HepG2 (cell line): Measurements from ENCODE around the gene ATP1B2. TPM values are rescaled to one million over a fixed set of nuclear protein-coding genes. Genes with fewer than 3 reads are reported as not detected.

ENCODE experiments used
- ASH2L ChIP-seq: fragments of 300-600, 200-600 bp; sonication (generic); IDR thresholded peaks from 2 replicates; pipeline ENCODE4 v1.7.0; 2017; ENCODE audit warnings: low read depth, mild to moderate bottlenecking, moderate library complexity, mixed read lengths, low read length; ENCODE audit not compliant: insufficient read length
- CCAR2 ChIP-seq: fragments of 200-400 bp; formaldehyde crosslinking; optimal IDR thresholded peaks from 2 replicates; pipeline ENCODE3; 2018; ENCODE audit warnings: low read depth, mild to moderate bottlenecking, low read length, moderate library complexity
- CREB1 ChIP-seq, 2 experiments: fragments of 450-650 bp in 1 of 2; IDR thresholded peaks; 2 replicates each; pipeline ENCODE4 v1.6.1; 2016 to 2017; ENCODE audit warnings: control low read depth in 1 of 2, mild to moderate bottlenecking in 1 of 2, missing compliant biosample characterization in 1 of 2, missing genetic modification characterization in 1 of 2
- HNRNPUL1 ChIP-seq: fragments of 200-400 bp; formaldehyde crosslinking; IDR thresholded peaks from 2 replicates; pipeline ENCODE4 v1.6.1; 2017; ENCODE audit warnings: low read depth, mild to moderate bottlenecking, low read length, moderate library complexity
- HOXA7 ChIP-seq: sonication (generic); formaldehyde crosslinking; IDR thresholded peaks from 2 replicates; pipeline ENCODE4 v1.8.1; 2022; ENCODE audit warnings: mild to moderate bottlenecking, missing genetic modification reagents, moderate library complexity
- MLLT10 ChIP-seq: sonication (generic); formaldehyde crosslinking; IDR thresholded peaks from 2 replicates; pipeline ENCODE4 v1.4.0; 2020; ENCODE audit warnings: missing genetic modification reagents
- MXD4 ChIP-seq: IDR thresholded peaks from 2 replicates; pipeline ENCODE4 v1.6.1; 2016; ENCODE audit warnings: mild to moderate bottlenecking, missing biosample characterization, missing genetic modification reagents
- NFYC ChIP-seq: IDR thresholded peaks from 2 replicates; pipeline ENCODE4 v1.6.1; 2016; ENCODE audit warnings: missing genetic modification reagents, missing compliant biosample characterization
- PAWR ChIP-seq: sonication (generic); formaldehyde crosslinking; IDR thresholded peaks from 2 replicates; pipeline ENCODE4 v1.4.0; 2020; ENCODE audit warnings: missing genetic modification reagents, mild to moderate bottlenecking, borderline replicate concordance
- RFXANK ChIP-seq: IDR thresholded peaks from 2 replicates; pipeline ENCODE4 v1.6.1; 2016
- SIN3B ChIP-seq: fragments of 150-350 bp; IDR thresholded peaks from 2 replicates; pipeline ENCODE4 v1.6.1; 2014; ENCODE audit warnings: low read length
- SMARCE1 ChIP-seq: fragments of 450-650 bp; IDR thresholded peaks from 2 replicates; pipeline ENCODE4 v1.6.1; 2017; ENCODE audit warnings: borderline replicate concordance
- SRSF4 ChIP-seq: fragments of 200-400 bp; formaldehyde crosslinking; IDR thresholded peaks from one replicate; pipeline ENCODE4 v1.6.1; 2018; ENCODE audit warnings: mild to moderate bottlenecking, low read depth, low read length, moderate library complexity; ENCODE audit not compliant: poor library complexity, severe bottlenecking
- STAG1 ChIP-seq: sonication (generic); formaldehyde crosslinking; IDR thresholded peaks from 2 replicates; pipeline ENCODE4 v1.4.0; 2020; ENCODE audit warnings: missing genetic modification reagents
- TERF1 ChIP-seq: sonication (generic); formaldehyde crosslinking; IDR thresholded peaks from 2 replicates; pipeline ENCODE4 v1.8.0; 2022; ENCODE audit warnings: mild to moderate bottlenecking, missing genetic modification reagents, moderate library complexity
- U2AF2 ChIP-seq: fragments of 200-400 bp; formaldehyde crosslinking; IDR thresholded peaks from 2 replicates; pipeline ENCODE4 v1.6.1; 2017; ENCODE audit warnings: low read depth, mild to moderate bottlenecking, low read length
- YY1 ChIP-seq: IDR thresholded peaks from 2 replicates; pipeline ENCODE4 v1.6.1; 2011; ENCODE audit warnings: low read length, low read depth, moderate library complexity, mild to moderate bottlenecking; ENCODE audit not compliant: insufficient read depth, insufficient replicate concordance
- ZBTB21 ChIP-seq: sonication (generic); formaldehyde crosslinking; IDR thresholded peaks from 2 replicates; pipeline ENCODE4 v1.4.0; 2020; ENCODE audit warnings: missing genetic modification reagents
- ZNF160 ChIP-seq: sonication (generic); formaldehyde crosslinking; IDR thresholded peaks from 2 replicates; pipeline ENCODE4 v1.8.0; 2022; ENCODE audit warnings: mild to moderate bottlenecking, inconsistent platforms, missing genetic modification reagents
- ZNF280D ChIP-seq: sonication (generic); formaldehyde crosslinking; IDR thresholded peaks from 2 replicates; pipeline ENCODE4 v1.5.1; 2020; ENCODE audit warnings: mild to moderate bottlenecking, missing genetic modification reagents
- ZNF282 ChIP-seq: fragments of 450-650 bp; IDR thresholded peaks from 2 replicates; pipeline ENCODE4 v1.6.1; 2018; ENCODE audit not compliant: partially characterized antibody
- ZNF549 ChIP-seq: sonication (generic); formaldehyde crosslinking; IDR thresholded peaks from 2 replicates; pipeline ENCODE4 v1.5.0; 2020; ENCODE audit warnings: missing genetic modification reagents
- ZNF674 ChIP-seq: sonication (generic); formaldehyde crosslinking; IDR thresholded peaks from 2 replicates; pipeline ENCODE4 v1.5.0; 2020; ENCODE audit warnings: low read depth, mild to moderate bottlenecking, missing genetic modification reagents
- ZNF772 ChIP-seq: sonication (generic); formaldehyde crosslinking; IDR thresholded peaks from 2 replicates; pipeline ENCODE4 v1.5.0; 2020; ENCODE audit warnings: mild to moderate bottlenecking, missing genetic modification reagents
- polyA plus RNA-seq, 8 experiments: library from polyadenylated mRNA; depleted of rRNA in 3 of 8; stranded (reverse) in 7 of 8; unstranded in 1 of 8; fragments of >200 nt; fragmentation: Illumina TruSeq in 4 of 8; extraction: Trizol in 4 of 8; gene quantifications; 2 replicates each; pipeline versions ENCODE4 v1.2.1 to v1.2.3, GENCODE V29; 2011 to 2016; ENCODE audit warnings: low read depth in 4 of 8, missing spikeins in 1 of 8, mixed read lengths in 1 of 8; ENCODE audit not compliant: insufficient read depth in 1 of 8
- total RNA-seq, 5 experiments: library from RNA; depleted of rRNA; stranded (reverse); fragments of >200 nt; fragmentation: Illumina TruSeq; extraction: Trizol; gene quantifications; 2 replicates each; pipeline ENCODE4 v1.2.3, GENCODE V29; 2016; ENCODE audit warnings: low read depth in 1 of 5
- TF ChIP-seq, protein P1 (sequence below): sonication (generic); formaldehyde crosslinking; IDR thresholded peaks from 2 replicates; pipeline ENCODE4 v1.8.1; 2023; ENCODE audit warnings: mild to moderate bottlenecking, missing genetic modification reagents, borderline replicate concordance
- TF ChIP-seq, protein P2 (sequence below): sonication (generic); formaldehyde crosslinking; IDR thresholded peaks from 2 replicates; pipeline ENCODE4 v1.4.0; 2020; ENCODE audit warnings: missing genetic modification reagents

Gene ATP1B2
- total and polyA plus RNA-seq, 2 of the 13 experiments (the other 11 are each of a cell fraction or from before 2014, with no cell fraction given) = not detected

GRCh38 chr17:7687072-7687907 is 36.6 kb downstream of the ATP1B2 start, which contains the start of gene TP53 (continued):
- TF ChIP-seq ZNF674 = no peak
- TF ChIP-seq, protein P1, sequence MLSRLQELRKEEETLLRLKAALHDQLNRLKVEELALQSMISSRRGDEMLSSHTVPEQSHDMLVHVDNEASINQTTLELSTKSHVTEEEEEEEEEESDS = no peak
- TF ChIP-seq, protein P2, sequence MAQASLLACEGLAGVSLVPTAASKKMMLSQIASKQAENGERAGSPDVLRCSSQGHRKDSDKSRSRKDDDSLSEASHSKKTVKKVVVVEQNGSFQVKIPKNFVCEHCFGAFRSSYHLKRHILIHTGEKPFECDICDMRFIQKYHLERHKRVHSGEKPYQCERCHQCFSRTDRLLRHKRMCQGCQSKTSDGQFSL = no peak
- TF ChIP-seq MXD4 (CRISPR knock-in tag) = no peak
- TF ChIP-seq SIN3B = no peak
- TF ChIP-seq RFXANK (CRISPR knock-in tag) = no peak
- no peak for TF ChIP-seq ZNF280D (CRISPR knock-in tag)
- no peak for TF ChIP-seq STAG1
- no peak for TF ChIP-seq ZBTB21
- no peak for TF ChIP-seq HOXA7 (CRISPR knock-in tag)
- no peak for TF ChIP-seq NFYC
- TF ChIP-seq HNRNPUL1 = no peak
- TF ChIP-seq PAWR (CRISPR knock-in tag) = no peak
- peak; percentile 79 for TF ChIP-seq ZNF772 (CRISPR knock-in tag)
- peak; percentile 29; the same call in 1 of the 2 replicates for TF ChIP-seq CREB1 (IDR thresholded peaks at IDR 0.05)
- TF ChIP-seq CREB1 (CRISPR knock-in tag; IDR thresholded peaks at IDR 0.05) = peak; percentile 65; the same call in 1 of the 2 replicates
- no peak for TF ChIP-seq ASH2L
- no peak for TF ChIP-seq U2AF2
- TF ChIP-seq ZNF282 = no peak
- TF ChIP-seq CCAR2 = no peak
- 0 out of 2 replicates have a peak, but pooled peaks have one; percentile 62 for TF ChIP-seq MLLT10
- TF ChIP-seq YY1 = peak; percentile 99
- no peak for TF ChIP-seq ZNF549 (CRISPR knock-in tag)
- TF ChIP-seq SRSF4 = no peak
- 0 out of 2 replicates have a peak, but pooled peaks have one; percentile 30 for TF ChIP-seq TERF1 (CRISPR knock-in tag)
- 0 out of 2 replicates have a peak, but pooled peaks have one; percentile 2 for TF ChIP-seq ZNF160 (CRISPR knock-in tag)
- no peak for TF ChIP-seq SMARCE1
